Measurements from ENCODE around the gene CYTIP.
"Not testable (repeated sequence)": the region's sequence is repeated elsewhere in the genome, so short reads cannot be mapped to it uniquely, and the experiment has no call there.

The CYTIP gene

GRCh38 chr2:157421331-157421944, 22.5 kb downstream of the CYTIP start:
- DNase-seq: no peak

- DNase-seq: peak; percentile 95
Measured at GRCh38 chr2:157420771-157421323, 23.0 kb downstream of the CYTIP start.

GRCh38 chr2:157419031-157419575, 24.8 kb downstream of the CYTIP start:
- DNase-seq: no peak

GRCh38 chr2:157418239-157418641, 25.6 kb downstream of the CYTIP start:
- DNase-seq: no peak

GRCh38 chr2:157415591-157416101, 28.2 kb downstream of the CYTIP start:
- DNase-seq: no peak

GRCh38 chr2:157414050-157414449, 29.8 kb downstream of the CYTIP start:
- DNase-seq: no peak

- no peak for DNase-seq
Measured at GRCh38 chr2:157413326-157414035, 30.4 kb downstream of the CYTIP start.

- no peak for DNase-seq
Measured at GRCh38 chr2:157411624-157412336, 32.1 kb downstream of the CYTIP start.

- DNase-seq: not testable (repeated sequence)
Measured at GRCh38 chr2:157405398-157405797, 38.5 kb downstream of the CYTIP start.

- DNase-seq: no peak
Measured at GRCh38 chr2:157404363-157404762, 39.5 kb downstream of the CYTIP start.

- not testable (repeated sequence) for DNase-seq
Measured at GRCh38 chr2:157402801-157403485, 40.9 kb downstream of the CYTIP start.

- DNase-seq: no peak
Measured at GRCh38 chr2:157395811-157396210, 48.1 kb downstream of the CYTIP start.

- DNase-seq: peak; percentile 50
Measured at GRCh38 chr2:157394928-157395327, 49.0 kb downstream of the CYTIP start.

- DNase-seq: no peak
Measured at GRCh38 chr2:157393348-157393747, 50.5 kb downstream of the CYTIP start.

GRCh38 chr2:157388827-157389226, 55.1 kb downstream of the CYTIP start:
- no peak for DNase-seq

GRCh38 chr2:157386747-157387146, 57.1 kb downstream of the CYTIP start:
- DNase-seq: peak; percentile 19

- no peak for DNase-seq
Measured at GRCh38 chr2:157386247-157386646, 57.6 kb downstream of the CYTIP start.

- DNase-seq: no peak
Measured at GRCh38 chr2:157377861-157378260, 66.0 kb downstream of the CYTIP start.

- peak; percentile 34 for DNase-seq
Measured at GRCh38 chr2:157376041-157376440, 67.8 kb downstream of the CYTIP start.

- DNase-seq: peak; percentile 7
Measured at GRCh38 chr2:157375384-157375783, 68.5 kb downstream of the CYTIP start.

GRCh38 chr2:157368508-157368907, 75.4 kb downstream of the CYTIP start:
- not testable (repeated sequence) for DNase-seq

GRCh38 chr2:157367704-157368103, 76.2 kb downstream of the CYTIP start:
- no peak for DNase-seq

Measured in OCI-M1 (cell line).